Right cardiac atrium (tissue), 5 donors: Measurements from ENCODE around the gene KCNC3. TPM values are rescaled to one million over a fixed set of nuclear protein-coding genes. Genes with fewer than 3 reads are reported as not detected.
"Not testable (repeated sequence)": the region's sequence is repeated elsewhere in the genome, so short reads cannot be mapped to it uniquely, and the experiment has no call there.

ENCODE experiments used
- ATAC-seq, 2 donors: fragments of 200-7000 bp; cut with Tn5 transposase; one replicate each; pipeline versions ENCODE4 v1.8.0 to v1.9.1; 2020; ENCODE audit warnings: moderate library complexity in 2 of 2, mild to moderate bottlenecking in 1 of 2
- DNase-seq, 3 donors: peaks; one replicate each; pipeline ENCODE4 v3.0.0-alpha.2; 2020
- H3K27ac ChIP-seq: one replicate; pipeline ENCODE4 v1.5.1; 2013; ENCODE audit warnings: mild to moderate bottlenecking, low read length, control low read depth, moderate library complexity
- H3K27me3 ChIP-seq: one replicate; pipeline ENCODE4 v1.6.1; 2013; ENCODE audit not compliant: control insufficient read depth, insufficient read depth
- H3K4me1 ChIP-seq: one replicate; pipeline ENCODE4 v1.6.1; 2013; ENCODE audit warnings: low read length; ENCODE audit not compliant: control insufficient read depth, insufficient read depth
- H3K4me3 ChIP-seq: one replicate; pipeline ENCODE4 v1.5.1; 2013; ENCODE audit warnings: low read length, control low read depth
- H3K9me3 ChIP-seq: one replicate; pipeline ENCODE4 v1.6.1; 2013; ENCODE audit warnings: low read length; ENCODE audit not compliant: control insufficient read depth
- WGBS: extraction: QIAGEN DNeasy Blood & Tissue Kit; methylation state at CpG from one replicate; pipeline ENCODE4 v1.1.7; 2013; 5-methylcytosine and 5-hydroxymethylcytosine counted together
- intact Hi-C, 4 donors: fragments of 100-400 bp; cut with DNase I; formaldehyde crosslinking; loops; one replicate each; pipeline versions ENCODE4 v1.11.0 to v1.14.0; 2022 to 2023
- polyA plus RNA-seq: library from polyadenylated mRNA; stranded (reverse); fragments of 200-250 nt; gene quantifications from one replicate; pipeline ENCODE4 v1.2.3, GENCODE V29; 2013
- total RNA-seq, 4 donors: library from RNA; stranded (reverse); fragmentation: NEBNext Ultra II Directional; extraction: Animal tissue kit (Norgen Biotek cat#: 25700); gene quantifications; one replicate each; pipeline ENCODE4 v1.2.1, GENCODE V29; 2021
- donor health status: healthy with polysubstance abuse.
- donor health status: DM: no; HTN: yes; CAD: no.
- donor health status: DM: no; HTN: no; CAD: no.
- donor health status: DM: no; HTN: yes; CAD: no; lungs with severe emphysema.
- donor health status: DM: yes; HTN: yes; CAD: no.

Gene KCNC3
- total and polyA plus RNA-seq, 5 donors, result 3.0 to 6.1 (median 4.8) TPM

DNA sequence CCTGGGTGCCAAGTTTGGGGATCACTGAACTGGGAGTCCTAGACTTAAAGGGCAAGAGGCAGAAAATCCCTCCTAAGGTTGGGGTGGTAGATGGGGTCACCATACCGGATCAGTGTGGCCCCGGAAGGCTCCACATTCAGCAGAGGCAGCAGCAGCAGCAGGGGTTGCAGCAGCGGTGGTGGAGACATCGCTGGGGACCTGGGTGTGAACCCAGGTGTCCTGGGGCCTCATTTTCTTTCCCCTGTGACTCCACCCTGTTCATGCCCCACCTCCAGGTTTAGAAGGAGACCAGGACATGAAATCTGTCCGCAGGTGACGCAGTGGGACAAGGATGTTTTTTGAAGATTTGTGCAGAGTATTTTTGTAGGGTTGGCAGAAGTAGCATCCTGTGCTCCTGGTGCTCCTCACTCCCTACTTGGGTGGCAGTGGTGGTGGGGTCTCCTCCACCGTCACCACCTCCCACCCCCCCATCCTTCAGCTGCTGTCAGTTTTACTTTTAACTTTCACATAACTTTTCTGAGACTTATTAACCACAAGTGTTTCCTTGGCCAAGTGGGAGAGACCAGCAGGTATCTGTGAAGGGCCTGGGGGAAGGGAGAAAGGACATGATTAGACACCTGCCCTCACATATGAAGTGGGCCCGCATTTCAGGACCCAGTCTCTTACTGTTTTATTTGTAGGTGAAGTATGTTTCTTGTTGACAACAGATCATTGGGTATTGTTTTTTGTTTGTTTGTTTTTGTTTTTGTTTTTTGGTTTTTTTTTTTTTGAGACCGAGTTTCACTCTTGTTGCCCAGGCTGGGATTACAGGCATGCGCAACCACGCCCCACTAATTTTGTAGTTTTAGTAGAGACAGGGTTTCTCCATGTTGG is 36.5 kb upstream of the KCNC3 start, which contains the start of gene NAPSA:
Gene NAPSA, minus strand, starts transcription at position 206 of the 873 bp plus-strand sequence. Its CDS starts 18 bp downstream, at position 188.
- ATAC-seq (no peak), DNase-seq (no peak)
- Histone ChIP-seq H3K27ac (no peak within 1 kb of the TSS), H3K27me3 (no peaks in the 10 kb centered on the region), H3K4me1 (no peaks in the 10 kb centered on the region), H3K9me3 (no peaks in the 10 kb centered on the region), H3K4me3 (no peak within 1 kb of the TSS)
- intact Hi-C loops, result loop anchor here (5.0 to 10.0 kb wide), 4 partner anchors 47 to 419 kb away; no protein-coding TSS in a partner anchor
- 82% methylated on average over 11 of the region's 11 CpGs for WGBS

DNA sequence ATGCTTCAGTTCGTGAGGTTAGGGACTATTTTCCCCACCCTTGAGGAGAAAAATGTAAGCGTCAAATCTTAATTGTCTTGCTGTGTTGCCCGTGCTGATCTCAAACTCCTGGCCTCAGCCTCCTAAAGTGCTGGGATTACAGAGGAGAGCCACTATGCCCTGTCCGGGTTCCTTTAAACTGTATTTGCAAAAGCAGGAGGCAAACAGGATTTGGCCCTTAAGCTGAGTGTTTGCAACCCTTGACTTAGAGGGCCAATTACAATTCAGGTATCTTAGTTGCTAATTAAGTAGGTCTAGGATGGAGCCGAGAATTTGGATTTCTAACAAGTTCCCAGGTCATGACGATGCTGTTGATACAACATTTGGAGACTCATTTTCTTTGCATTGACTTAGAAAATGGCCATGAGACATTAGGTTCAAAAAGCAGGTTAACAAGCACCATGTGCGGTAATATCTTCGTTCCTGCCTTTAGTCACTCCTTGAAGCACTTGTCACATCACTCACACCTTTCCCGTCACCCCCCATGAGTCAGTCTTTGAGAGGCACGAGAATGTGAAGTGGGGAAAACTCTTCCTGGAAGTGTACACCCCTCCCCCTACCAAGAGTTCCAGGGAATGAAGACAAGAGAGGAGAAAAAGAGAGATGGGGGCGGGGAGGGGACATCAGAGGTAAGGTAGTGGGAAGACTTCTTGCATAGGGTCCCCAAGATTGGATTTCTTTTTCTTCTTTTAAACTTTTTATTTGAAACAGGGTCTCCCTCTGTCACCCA is 33.7 kb upstream of the KCNC3 start:
- Histone ChIP-seq H3K4me3 (no peak overlapping the region), H3K9me3 (no peaks in the 10 kb centered on the region), H3K27me3 (no peaks in the 10 kb centered on the region), H3K4me1 (no peaks in the 10 kb centered on the region), H3K27ac (no peak overlapping the region)
- WGBS, result 53% methylated on average over 11 of the region's 11 CpGs
- intact Hi-C loops, result loop anchor here in 3 of 4 donors (5.0 to 10.0 kb wide), 5 partner anchors 49 to 422 kb away; no protein-coding TSS in a partner anchor
- ATAC-seq (no peak), DNase-seq (no peak)

DNA sequence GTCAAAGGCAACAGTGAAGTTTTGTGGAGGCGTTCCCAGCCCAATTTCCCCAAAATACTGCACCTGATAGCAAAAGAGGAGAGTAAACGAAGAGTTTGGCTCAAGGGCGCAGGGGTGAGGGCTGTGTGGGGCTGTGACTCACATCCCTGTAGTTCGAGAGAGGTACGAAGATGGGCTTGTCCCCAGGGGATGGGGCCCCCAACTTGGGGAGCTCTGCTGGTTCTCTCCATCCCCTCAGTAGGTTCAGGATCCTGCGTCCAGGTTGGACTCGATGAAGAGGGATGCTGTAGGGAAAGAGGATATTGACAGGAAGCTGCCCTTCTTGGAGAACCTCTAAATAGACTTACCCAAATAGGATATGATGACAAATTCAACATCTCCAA is 32.8 kb upstream of the KCNC3 start:
- Histone ChIP-seq H3K4me1 (no peaks in the 10 kb centered on the region), H3K4me3 (no peak overlapping the region), H3K27me3 (no peaks in the 10 kb centered on the region), H3K9me3 (no peaks in the 10 kb centered on the region), H3K27ac (no peak overlapping the region)
- no peak for ATAC-seq
- DNase-seq, result no peak
- WGBS, result 81% methylated on average over 7 of the region's 7 CpGs
- intact Hi-C loops, result loop anchor here in 3 of 4 donors (5.0 to 10.0 kb wide), 5 partner anchors 50 to 423 kb away; no protein-coding TSS in a partner anchor

DNA sequence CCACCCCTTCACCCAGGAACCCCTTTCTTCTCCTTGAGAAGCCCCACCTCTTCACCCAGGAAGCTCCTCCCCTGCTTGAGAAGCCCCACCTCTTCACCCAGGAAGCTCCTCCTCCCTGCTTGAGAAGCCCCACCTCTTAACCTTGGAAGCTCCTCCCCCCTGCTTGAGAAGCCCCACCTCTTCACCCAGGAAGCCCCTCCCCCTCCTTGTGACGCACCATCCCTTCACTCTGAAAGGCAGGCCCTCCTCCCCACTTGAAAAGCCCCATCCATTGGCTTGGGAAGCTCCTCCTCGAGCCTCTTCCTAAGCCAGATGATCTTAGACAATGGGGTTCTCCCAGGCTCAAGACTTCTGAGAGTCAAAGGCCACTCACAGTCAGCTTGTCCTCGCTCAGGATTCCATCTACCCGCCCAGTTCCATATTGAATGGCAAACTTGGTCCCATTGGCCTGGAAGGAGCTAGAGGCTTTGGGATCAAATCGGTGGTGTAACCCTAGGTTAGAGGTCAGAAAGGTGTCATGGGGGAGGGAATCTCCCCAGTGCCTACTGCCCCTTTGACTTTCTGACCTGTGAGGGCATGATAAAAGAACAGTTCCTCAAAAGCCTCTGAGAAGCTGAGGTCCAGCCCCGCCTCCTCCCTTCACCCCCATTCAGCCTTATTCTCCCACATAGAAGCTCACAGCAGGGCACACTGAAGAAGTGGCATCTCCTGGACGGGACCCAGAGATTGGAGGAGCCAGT is 32.3 kb upstream of the KCNC3 start:
- 91% methylated on average over 7 of the region's 7 CpGs for WGBS
- no peaks in the 10 kb centered on the region for H3K27me3 ChIP-seq
- DNase-seq (no peak), ATAC-seq (no peak)
- H3K9me3 ChIP-seq, result no peaks in the 10 kb centered on the region
- no peak overlapping the region for H3K4me3 ChIP-seq
- intact Hi-C loops, result loop anchor here in 3 of 4 donors (5.0 to 10.0 kb wide), 5 partner anchors 51 to 423 kb away; no protein-coding TSS in a partner anchor
- H3K27ac ChIP-seq, result no peak overlapping the region
- no peaks in the 10 kb centered on the region for H3K4me1 ChIP-seq

DNA sequence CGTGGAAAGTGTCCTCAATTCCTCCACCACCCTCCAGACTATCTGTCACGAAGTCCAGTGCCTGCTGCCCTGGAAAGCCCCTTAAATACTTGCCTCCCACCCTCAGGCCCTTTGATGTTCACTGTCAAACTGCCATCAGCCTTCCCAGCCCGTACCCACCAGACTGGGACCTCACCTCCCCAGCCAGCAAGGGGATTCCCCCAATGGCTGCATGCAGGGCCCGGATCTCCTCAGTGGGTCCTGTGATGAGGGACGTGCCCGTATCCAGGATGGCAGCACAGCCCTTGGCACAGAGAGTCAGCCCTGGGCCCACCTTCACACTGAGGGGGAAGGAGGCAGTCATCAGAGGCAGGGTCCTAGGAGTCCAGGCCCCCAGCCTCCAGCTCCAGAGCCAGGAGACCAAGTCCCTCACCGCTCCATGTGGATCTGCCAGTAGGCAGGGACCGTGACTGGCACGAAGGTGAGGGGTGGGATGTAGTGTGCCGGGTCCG is 30.2 kb upstream of the KCNC3 start:
- no peak for ATAC-seq
- H3K4me3 ChIP-seq, result no peak overlapping the region
- no peak overlapping the region for H3K27ac ChIP-seq
- WGBS, result 95% methylated on average over 11 of the region's 11 CpGs
- no peaks in the 10 kb centered on the region for H3K9me3 ChIP-seq
- no peak for DNase-seq
- intact Hi-C loops, result loop anchor here in 2 of 4 donors (5.0 to 10.0 kb wide), 2 partner anchors 103 to 425 kb away; no protein-coding TSS in a partner anchor
- no peaks in the 10 kb centered on the region for H3K4me1 ChIP-seq
- H3K27me3 ChIP-seq, result no peaks in the 10 kb centered on the region

DNA sequence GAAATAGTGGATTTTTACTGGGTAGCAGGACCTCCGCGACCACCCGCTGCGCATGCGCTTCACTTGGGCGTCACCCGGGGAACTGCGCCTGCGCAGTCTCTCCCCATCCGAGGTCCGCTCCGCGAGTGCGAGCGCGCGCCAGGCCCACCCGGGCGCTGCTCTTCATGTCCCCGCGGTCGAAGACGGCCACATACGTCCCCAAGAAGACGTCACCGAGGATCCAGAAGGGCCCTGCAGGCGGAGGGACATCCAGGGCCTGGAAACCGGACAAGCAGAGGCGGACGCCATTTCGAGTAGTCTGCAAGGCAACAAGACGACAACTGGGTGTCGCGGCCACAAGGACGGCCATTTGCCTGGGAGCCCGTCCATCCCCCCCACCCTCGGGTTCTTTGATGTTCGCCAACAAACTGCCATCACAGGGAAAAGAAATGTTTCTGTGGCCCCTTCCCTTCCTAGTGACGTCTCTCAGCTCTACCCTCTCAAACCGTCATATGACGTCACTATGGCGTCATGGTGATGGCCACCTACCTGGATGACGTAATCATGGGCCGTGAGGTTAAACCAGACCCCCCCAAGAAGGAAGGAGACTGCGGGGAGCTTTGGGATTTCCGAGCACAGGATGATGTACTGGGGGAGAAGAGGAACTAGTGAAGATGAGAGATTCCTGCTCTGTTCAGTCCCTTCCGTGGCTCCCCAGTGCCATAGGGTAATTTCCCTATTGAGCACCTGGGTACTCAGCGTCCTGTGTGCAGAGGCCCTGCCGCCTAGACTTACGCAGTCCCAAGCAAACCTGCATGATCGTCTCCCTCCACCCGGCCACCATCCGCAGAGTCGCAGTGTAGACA is 29.5 kb upstream of the KCNC3 start:
- WGBS, result 31% methylated on average over 54 of the region's 54 CpGs
- Histone ChIP-seq H3K9me3 (no peaks in the 10 kb centered on the region), H3K4me1 (no peaks in the 10 kb centered on the region), H3K27ac (peak overlapping the region; percentile 45), H3K4me3 (peak overlapping the region; percentile 45), H3K27me3 (no peaks in the 10 kb centered on the region)
- peak; percentile 74 to 78 for ATAC-seq
- intact Hi-C loops, result loop anchor here in 2 of 4 donors (5.0 to 10.0 kb wide), 2 partner anchors 104 to 426 kb away; no protein-coding TSS in a partner anchor
- DNase-seq, result peak; percentile 83 to 92 (median 90)

DNA sequence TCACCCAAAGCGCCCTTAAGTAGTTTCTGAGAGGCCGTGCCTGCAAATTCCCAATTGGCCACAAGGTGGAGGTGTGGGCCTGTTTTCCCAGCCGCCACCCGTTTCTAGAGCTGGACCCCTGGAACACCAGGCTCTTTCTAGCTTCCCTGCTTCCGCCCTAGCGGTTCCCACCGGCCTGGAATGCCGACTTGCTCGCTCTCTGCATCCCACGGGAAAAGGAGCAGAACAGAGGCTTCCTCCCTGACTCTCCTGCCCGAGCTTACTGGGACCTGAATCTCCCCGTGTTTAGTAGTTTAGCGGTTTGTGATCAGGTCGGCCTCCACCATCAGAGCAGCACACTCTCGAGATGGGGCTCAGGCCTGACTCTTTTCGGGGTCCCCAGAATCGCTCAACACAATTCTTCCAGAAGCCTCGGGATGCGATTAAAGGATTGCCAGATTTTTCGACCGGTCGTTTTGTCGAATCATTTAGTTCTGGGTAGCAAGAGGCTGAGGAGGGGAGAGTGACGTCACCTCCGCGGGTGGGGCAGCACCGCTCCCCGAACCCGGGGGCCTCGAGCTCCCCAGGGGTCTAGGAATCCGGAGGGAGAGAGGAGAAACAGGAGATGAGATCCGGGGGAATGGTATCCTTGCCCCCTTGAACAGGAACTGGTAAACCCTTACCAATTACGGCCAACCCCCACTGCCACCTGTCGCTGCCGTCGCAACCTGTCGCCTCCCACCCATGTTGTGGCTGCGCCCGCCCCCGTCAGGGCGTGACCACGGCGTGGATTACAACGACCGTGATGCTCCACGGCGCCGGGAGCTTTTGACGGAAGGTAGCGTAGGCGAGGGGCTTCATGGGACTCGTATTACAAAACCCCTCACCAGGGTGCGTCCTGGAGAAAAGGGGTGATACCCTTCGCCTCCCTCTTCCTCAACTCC is 28.3 kb upstream of the KCNC3 start:
- intact Hi-C loops, result loop anchor here in 2 of 4 donors (5.0 to 10.0 kb wide), 2 partner anchors 105 to 427 kb away; no protein-coding TSS in a partner anchor
- Histone ChIP-seq H3K27ac (peak overlapping the region; percentile 96), H3K4me1 (no peaks in the 10 kb centered on the region), H3K4me3 (peak overlapping the region; percentile 45), H3K9me3 (no peaks in the 10 kb centered on the region), H3K27me3 (no peaks in the 10 kb centered on the region)
- WGBS, result 11% methylated on average over 54 of the region's 54 CpGs
- peak; percentile 75 to 91 (median 89) for DNase-seq
- peak; percentile 73 to 81 for ATAC-seq

DNA sequence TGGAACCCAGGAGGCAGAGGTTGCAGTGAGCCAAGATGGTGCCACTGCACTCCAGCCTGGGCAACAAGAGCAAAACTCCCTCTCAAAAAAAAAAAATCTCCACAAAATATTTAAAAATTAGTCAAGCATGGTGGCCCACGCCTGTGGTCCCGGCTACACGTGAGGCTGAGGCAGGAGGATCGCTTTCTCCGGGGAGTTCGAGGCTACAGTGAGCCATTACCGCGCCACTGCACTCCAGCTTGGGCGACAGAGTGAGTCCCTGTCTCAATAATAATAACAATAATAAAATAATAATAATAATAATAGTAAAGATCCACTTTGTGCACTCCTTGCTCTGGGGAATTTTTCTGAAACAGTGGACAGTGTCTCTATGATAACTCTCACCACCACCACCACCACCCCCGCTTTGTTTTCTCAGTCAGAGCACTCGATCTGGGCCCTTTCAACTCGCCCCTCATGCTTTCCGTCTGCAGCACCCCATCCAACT is 27.6 kb upstream of the KCNC3 start:
- no peak overlapping the region for H3K4me3 ChIP-seq
- WGBS, result 35% methylated on average over 13 of the region's 13 CpGs
- H3K27me3 ChIP-seq, result no peaks in the 10 kb centered on the region
- intact Hi-C loops, result loop anchor here in 2 of 4 donors (5.0 to 10.0 kb wide), 2 partner anchors 106 to 428 kb away; no protein-coding TSS in a partner anchor
- ATAC-seq (no peak), DNase-seq (no peak)
- H3K4me1 ChIP-seq, result no peaks in the 10 kb centered on the region
- no peaks in the 10 kb centered on the region for H3K9me3 ChIP-seq
- H3K27ac ChIP-seq, result no peak overlapping the region

DNA sequence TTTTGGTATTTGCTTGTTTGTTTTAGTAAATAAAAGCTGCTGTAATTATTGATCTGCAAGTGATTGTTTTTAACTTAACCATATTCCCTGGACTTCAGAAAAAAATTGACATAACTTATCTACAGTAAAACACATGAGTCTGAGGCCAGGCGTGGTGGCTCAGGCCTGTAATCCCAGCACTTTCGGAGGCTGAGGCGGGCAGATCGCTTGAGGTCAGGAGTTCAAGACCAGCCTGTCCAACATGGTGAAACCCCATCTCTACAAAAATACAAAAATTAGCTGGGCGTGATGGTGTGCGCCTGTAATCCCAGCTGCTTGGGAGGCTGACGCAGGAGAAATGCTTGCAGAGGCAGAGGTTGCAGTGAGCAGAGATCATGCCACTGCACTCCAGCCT is 24.3 kb upstream of the KCNC3 start:
- H3K27me3 ChIP-seq, H3K4me1 ChIP-seq, H3K4me3 ChIP-seq, H3K9me3 ChIP-seq, H3K27ac ChIP-seq, DNase-seq, ATAC-seq: not testable (repeated sequence)
- 92% methylated on average over 7 of the region's 7 CpGs for WGBS
- intact Hi-C loops, result loop anchor here in 1 of 4 donors (10.0 kb wide), 1 partner anchor 431 kb away; no protein-coding TSS in a partner anchor
